GM12878 (cell line): ENCODE data around the gene TRIM9.

Source experiments
- POLR2AphosphoS5 ChIP-seq: IDR thresholded peaks from 2 replicates; pipeline ENCODE4 v1.6.1; 2011; ENCODE audit warnings: mild to moderate bottlenecking, low read length, inconsistent platforms
- SREBF2 ChIP-seq: IDR thresholded peaks from 2 replicates; pipeline ENCODE4 v1.6.1; 2012; ENCODE audit warnings: mild to moderate bottlenecking, low read length
- TCF7 ChIP-seq: IDR thresholded peaks from 2 replicates; pipeline ENCODE4 v1.6.1; 2014; ENCODE audit warnings: antibody characterized with exemption, borderline replicate concordance
- TF ChIP-seq, protein P1 (sequence below), 3 experiments: IDR thresholded peaks in 2 of 3; conservative IDR thresholded peaks in 1 of 3; 2 replicates each; pipeline ENCODE4 v1.5.1; 2011; ENCODE audit warnings: low read depth in 3 of 3, low read length in 3 of 3, mild to moderate bottlenecking in 3 of 3, control low read depth in 2 of 3, moderate library complexity in 2 of 3, inconsistent platforms in 1 of 3, mixed read lengths in 1 of 3; ENCODE audit not compliant: control insufficient read depth in 2 of 3, insufficient read depth in 1 of 3; ENCODE audit errors: extremely low read depth in 1 of 3

DNA sequence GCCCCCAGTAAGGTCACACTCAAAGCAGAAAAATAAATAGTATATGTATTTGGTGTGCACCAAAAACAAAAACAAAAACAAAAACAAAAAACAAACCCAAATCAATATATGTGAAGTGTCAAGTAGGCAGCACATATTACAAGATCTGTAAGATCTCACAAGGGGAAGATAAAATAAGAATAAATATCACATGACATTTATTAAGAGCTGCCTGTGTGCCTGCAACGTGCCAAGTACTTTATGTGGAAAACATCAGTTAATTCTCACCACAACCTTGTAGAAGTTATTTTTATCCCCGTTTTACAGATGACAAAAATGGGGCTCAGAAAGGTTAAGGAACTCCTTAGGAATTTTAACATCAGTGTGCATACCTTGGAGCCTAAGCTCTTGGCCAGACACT, 26.6 kb downstream of the TRIM9 start:
- no peak for TF ChIP-seq POLR2AphosphoS5
- TF ChIP-seq, protein P1, sequence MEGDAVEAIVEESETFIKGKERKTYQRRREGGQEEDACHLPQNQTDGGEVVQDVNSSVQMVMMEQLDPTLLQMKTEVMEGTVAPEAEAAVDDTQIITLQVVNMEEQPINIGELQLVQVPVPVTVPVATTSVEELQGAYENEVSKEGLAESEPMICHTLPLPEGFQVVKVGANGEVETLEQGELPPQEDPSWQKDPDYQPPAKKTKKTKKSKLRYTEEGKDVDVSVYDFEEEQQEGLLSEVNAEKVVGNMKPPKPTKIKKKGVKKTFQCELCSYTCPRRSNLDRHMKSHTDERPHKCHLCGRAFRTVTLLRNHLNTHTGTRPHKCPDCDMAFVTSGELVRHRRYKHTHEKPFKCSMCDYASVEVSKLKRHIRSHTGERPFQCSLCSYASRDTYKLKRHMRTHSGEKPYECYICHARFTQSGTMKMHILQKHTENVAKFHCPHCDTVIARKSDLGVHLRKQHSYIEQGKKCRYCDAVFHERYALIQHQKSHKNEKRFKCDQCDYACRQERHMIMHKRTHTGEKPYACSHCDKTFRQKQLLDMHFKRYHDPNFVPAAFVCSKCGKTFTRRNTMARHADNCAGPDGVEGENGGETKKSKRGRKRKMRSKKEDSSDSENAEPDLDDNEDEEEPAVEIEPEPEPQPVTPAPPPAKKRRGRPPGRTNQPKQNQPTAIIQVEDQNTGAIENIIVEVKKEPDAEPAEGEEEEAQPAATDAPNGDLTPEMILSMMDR (IDR thresholded peaks at IDR 0.05 in 2 of 3, conservative IDR thresholded peaks at IDR 0.05 in 1 of 3; ENCODE audit: control insufficient read depth in 2 of 3, extremely low read depth in 1 of 3, insufficient read depth in 1 of 3, low read depth in 3 of 3, low read length in 3 of 3): no peak
- TF ChIP-seq TCF7: no peak
- TF ChIP-seq SREBF2: no peak
